Measurements from ENCODE around the gene DEPDC4. TPM values are rescaled to one million over a fixed set of nuclear protein-coding genes. Genes with fewer than 3 reads are reported as not detected.

Gene DEPDC4
- total RNA-seq, 1 experiment from 2014 or later, result 1.9 TPM

GRCh38 chr12:100197486-100197885, 69.4 kb downstream of the DEPDC4 start:
- intact Hi-C loops (cut with micrococcal nuclease; ENCODE audit: unreplicated experiment), result no loop called here

GRCh38 chr12:100193085-100193484, 73.8 kb downstream of the DEPDC4 start:
- intact Hi-C loops (cut with micrococcal nuclease; ENCODE audit: unreplicated experiment), result no loop called here
- no TSS peak for BruUV-seq (replicated peaks)
- CTCF ChIA-PET, result interaction anchor here (1.0 to 1.4 kb wide), 2 partner anchors 25 to 29 kb away, joined by 3 read pairs; no protein-coding TSS in a partner anchor
- TF ChIP-seq, protein P1, sequence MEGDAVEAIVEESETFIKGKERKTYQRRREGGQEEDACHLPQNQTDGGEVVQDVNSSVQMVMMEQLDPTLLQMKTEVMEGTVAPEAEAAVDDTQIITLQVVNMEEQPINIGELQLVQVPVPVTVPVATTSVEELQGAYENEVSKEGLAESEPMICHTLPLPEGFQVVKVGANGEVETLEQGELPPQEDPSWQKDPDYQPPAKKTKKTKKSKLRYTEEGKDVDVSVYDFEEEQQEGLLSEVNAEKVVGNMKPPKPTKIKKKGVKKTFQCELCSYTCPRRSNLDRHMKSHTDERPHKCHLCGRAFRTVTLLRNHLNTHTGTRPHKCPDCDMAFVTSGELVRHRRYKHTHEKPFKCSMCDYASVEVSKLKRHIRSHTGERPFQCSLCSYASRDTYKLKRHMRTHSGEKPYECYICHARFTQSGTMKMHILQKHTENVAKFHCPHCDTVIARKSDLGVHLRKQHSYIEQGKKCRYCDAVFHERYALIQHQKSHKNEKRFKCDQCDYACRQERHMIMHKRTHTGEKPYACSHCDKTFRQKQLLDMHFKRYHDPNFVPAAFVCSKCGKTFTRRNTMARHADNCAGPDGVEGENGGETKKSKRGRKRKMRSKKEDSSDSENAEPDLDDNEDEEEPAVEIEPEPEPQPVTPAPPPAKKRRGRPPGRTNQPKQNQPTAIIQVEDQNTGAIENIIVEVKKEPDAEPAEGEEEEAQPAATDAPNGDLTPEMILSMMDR (IDR thresholded peaks at IDR 0.05; ENCODE audit: unreplicated experiment), result no peak
- Mint-ChIP-seq H3K4me3 (ENCODE audit: low read depth, unreplicated experiment) (no peak overlapping the region), H3K36me3 (ENCODE audit: insufficient read depth, unreplicated experiment) (no peaks in the 10 kb centered on the region), H3K27ac (ENCODE audit: unreplicated experiment) (no peak overlapping the region), H3K4me1 (ENCODE audit: low read depth, unreplicated experiment) (no peaks in the 10 kb centered on the region), H3K27me3 (ENCODE audit: unreplicated experiment) (no peaks in the 10 kb centered on the region), H3K9me3 (ENCODE audit: low read depth, unreplicated experiment) (no peaks in the 10 kb centered on the region)
- DNase-seq, result no peak

More at GRCh38 chr12:100197486-100197885, 69.4 kb downstream of the DEPDC4 start:
- DNase-seq, result no peak
- Mint-ChIP-seq H3K36me3 (ENCODE audit: insufficient read depth, unreplicated experiment) (peaks cover 34% of the 10 kb centered on the region), H3K27me3 (ENCODE audit: unreplicated experiment) (no peaks in the 10 kb centered on the region), H3K9me3 (ENCODE audit: low read depth, unreplicated experiment) (no peaks in the 10 kb centered on the region), H3K27ac (ENCODE audit: unreplicated experiment) (no peak overlapping the region), H3K4me3 (ENCODE audit: low read depth, unreplicated experiment) (no peak overlapping the region), H3K4me1 (ENCODE audit: low read depth, unreplicated experiment) (no peaks in the 10 kb centered on the region)
- CTCF ChIA-PET, result no interaction called here
- TF ChIP-seq, protein P1 (IDR thresholded peaks at IDR 0.05; ENCODE audit: unreplicated experiment), result no peak
- no TSS peak for BruUV-seq (replicated peaks)

Other genes starting within 250 kb of the DEPDC4 start
- gene BLTP3B, start 124.2 kb downstream of the DEPDC4 start, total RNA-seq (2022), result 15.8 and 19.1 TPM in 2 replicates
- 35.2 and 35.4 TPM in 2 replicates for gene ACTR6, start 66.3 kb downstream of the DEPDC4 start, total RNA-seq (2022)
- gene SCYL2, start 98 bp upstream of the DEPDC4 start, total RNA-seq (2022), result 59.9 and 63.4 TPM in 2 replicates
- not detected in 2 replicates for gene SLC17A8, start 90.0 kb upstream of the DEPDC4 start, total RNA-seq (2022)
- 5.2 and 9.6 TPM in 2 replicates for gene NR1H4, start 206.8 kb upstream of the DEPDC4 start, total RNA-seq (2022)